Right hindlimb (tissue), 1 donor: Measurements from ENCODE around the gene USP11.

ENCODE experiments used
- DNase-seq: peaks from one replicate; pipeline ENCODE4 v3.0.0-alpha.2; 2018

Gene USP11

DNA sequence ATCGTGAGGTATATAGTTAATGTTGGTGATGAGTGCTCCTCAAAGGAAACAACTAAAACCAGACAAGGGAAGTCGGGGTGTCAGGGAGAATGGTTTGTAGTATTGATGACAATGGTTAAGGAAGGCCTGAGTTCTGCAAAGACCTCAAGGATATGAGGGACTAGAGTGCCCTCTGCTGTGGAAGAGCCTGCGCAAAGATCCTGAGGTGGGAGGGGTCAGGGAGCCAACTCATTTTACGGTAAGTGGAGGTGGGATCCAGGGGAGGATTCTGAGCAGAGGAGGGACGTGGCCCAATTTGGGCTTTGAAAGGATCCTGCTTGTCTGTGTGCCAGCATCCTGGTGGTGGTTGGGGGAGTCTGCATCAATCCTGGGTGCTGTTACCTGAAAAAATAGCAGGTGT, 27.8 kb upstream of the USP11 start:
- DNase-seq: no peak

DNA sequence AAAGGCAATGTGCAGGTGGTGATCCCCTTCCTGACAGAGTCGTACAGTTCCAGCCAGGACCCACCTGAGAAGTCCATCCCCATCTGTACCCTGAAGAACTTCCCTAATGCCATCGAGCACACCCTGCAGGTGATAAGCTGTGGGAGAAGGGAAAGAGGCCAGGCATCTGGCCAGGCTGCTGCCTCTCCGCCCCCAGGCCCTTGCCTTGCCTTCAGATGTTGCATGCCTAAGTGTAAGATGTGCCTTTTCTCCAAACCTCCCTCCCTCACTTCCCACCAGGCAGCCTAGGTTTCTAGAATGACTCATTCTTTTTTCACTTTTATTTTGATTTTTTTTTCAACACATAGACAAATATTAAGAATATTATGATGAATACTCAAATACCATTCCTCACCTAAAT, 26.5 kb upstream of the USP11 start:
- DNase-seq: no peak

DNA sequence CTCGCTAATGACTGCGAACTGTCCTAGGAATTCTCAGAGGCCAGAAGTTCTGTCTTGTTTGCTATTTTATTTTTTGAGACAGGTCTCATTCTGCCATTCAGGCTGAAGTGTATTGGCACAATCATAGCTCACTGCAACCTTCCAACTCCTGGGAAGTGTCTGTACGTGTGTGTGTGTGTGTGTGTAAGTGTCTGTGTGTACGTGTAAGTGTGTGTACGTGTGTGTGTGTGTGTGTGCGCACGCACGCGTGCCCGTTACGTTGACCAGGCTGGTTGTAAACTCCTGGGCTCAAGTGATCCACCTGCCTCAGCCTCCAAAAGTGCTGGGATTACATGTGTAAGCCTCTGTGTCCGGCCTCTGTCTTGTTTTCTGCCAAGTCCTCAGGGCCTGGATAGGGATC, 24.7 kb upstream of the USP11 start:
- DNase-seq: no peak

- no peak for DNase-seq
Measured at GRCh38 chrX:47209508-47210238, 23.1 kb upstream of the USP11 start.

DNA sequence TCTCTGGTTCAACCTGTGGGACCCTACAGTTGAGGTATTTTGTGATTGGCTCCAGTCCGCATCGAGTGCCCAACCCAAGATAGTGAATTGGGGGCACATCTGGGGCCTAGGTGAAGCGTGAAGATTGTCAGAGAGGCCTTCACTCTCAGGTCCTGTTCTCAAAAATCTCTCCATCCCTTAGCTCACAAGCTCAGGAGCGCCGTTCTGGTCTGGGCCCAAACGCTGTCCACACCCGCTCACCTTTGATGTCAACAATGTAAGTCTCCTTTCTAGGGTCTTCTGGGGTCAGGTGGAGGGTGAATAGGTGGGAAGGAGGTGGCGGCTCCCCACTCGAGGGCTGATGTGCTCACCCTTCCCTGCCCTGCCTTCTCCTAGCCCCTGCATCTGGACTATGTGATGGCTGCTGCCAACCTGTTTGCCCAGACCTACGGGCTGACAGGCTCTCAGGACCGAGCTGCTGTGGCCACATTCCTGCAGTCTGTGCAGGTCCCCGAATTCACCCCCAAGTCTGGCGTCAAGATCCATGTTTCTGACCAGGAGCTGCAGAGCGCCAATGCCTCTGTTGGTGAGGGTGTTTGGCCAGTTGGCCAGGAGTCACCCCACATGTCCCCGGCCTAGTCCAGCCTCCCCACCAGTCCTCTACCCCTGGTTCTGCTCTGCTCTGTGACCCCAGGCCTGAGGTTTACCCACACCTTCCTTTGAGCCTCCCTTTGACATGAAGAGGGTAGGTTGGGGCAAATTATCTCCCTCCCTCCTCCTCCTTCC, 22.0 kb upstream of the USP11 start:
- no peak for DNase-seq

DNA sequence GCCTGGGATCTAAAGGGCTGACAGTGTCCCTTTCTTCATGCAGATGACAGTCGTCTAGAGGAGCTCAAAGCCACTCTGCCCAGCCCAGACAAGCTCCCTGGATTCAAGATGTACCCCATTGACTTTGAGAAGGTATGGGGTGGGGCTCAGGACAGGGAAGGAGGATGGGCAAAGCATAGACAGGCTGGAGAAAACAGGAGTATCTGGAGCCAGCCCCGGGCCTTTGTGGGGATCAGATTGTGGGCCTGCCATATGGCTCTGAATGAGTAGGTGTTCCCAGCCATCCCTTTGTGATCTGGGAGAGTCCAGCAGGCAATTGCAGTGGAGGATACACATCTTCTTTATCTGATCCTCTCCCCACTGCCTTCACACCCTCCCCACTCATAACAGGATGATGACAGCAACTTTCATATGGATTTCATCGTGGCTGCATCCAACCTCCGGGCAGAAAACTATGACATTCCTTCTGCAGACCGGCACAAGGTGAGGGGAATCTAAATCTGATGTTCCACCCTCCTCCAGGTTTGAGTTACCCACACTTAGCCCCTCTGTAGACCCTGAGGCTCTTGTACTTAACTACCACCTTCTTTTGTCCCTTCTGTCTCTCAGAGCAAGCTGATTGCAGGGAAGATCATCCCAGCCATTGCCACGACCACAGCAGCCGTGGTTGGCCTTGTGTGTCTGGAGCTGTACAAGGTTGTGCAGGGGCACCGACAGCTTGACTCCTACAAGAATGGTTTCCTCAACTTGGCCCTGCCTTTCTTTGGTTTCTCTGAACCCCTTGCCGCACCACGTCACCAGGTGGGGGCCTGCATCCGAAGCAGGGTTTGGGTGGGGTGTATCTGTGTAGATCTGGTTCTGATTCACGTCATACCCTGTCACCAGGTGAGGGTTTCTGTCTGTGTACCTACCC, 20.2 kb upstream of the USP11 start:
- no peak for DNase-seq

DNA sequence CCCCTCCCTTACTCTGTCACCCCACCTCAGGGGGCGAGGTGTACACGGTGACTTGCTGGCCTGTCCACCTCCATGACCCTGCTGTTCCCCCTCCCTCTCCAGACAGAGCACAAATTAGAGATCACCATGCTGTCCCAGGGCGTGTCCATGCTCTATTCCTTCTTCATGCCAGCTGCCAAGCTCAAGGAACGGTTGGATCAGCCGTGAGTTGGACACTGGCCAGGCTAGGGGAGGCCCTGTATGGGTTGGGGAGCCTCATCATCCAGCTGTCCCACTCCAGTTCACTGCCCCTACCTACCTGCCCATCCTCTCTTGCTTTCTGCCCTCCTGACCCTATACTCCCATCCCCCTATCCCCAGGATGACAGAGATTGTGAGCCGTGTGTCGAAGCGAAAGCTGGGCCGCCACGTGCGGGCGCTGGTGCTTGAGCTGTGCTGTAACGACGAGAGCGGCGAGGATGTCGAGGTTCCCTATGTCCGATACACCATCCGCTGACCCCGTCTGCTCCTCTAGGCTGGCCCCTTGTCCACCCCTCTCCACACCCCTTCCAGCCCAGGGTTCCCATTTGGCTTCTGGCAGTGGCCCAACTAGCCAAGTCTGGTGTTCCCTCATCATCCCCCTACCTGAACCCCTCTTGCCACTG, 18.3 kb upstream of the USP11 start:
- DNase-seq: no peak

- DNase-seq: no peak
Measured at GRCh38 chrX:47215291-47215900, 17.4 kb upstream of the USP11 start.

- no peak for DNase-seq
Measured at GRCh38 chrX:47216393-47216925, 16.4 kb upstream of the USP11 start.

GRCh38 chrX:47217121-47217851, 15.5 kb upstream of the USP11 start:
- DNase-seq: no peak

GRCh38 chrX:47217852-47218279, 14.9 kb upstream of the USP11 start:
- DNase-seq: peak; percentile 98

- DNase-seq: peak; percentile 86
Measured at GRCh38 chrX:47218280-47218919, 14.4 kb upstream of the USP11 start, which contains the start of gene CDK16. Gene CDK16 (plus strand): TSS chrX:47218681. CDS start chrX:47223558, 4,877 bp downstream.

DNA sequence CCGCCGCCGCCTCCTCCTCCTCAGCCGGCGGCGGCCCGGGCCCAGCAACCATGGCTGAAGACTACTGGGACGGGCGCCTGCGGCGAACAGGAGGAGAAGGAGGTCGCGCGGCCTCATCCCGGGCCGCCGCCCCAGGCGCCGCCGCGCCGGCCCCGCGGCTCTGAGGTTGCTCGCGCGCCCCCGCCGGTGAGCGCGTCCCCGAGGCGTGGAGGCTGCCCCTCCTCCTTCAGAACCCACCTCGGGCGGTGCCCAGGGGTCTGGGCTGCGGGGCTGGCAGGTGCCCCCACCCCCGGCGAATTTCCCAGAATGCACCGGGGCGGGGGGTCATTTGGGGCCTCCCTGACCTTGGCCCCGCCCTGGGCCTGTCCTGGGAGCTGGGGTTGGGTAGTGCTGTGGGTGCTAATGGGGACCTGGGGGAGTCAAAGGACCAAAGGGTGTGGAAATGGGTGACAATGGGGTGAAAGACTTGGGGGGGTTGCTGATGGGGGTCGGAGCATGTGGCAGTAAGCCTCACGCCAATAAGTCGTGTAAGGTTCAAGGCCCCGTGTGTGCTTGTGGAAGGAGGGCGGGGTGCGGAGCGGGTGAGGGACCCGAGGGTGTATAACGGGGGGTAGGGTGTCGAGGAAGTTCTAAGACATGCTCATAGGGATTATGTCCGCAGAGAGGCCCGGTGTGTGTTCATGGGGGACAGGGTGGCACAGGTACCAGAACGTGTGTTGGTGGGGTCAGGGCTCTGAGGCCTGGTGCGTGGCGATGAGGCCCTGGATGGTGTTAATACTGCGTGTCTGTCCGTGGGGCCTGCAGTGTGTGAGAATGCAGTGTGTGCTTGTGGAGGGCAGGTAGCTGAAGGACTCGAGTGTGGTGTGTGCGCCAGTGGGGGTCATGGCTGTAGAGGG, 13.6 kb upstream of the USP11 start:
- DNase-seq: peak; percentile 54

DNA sequence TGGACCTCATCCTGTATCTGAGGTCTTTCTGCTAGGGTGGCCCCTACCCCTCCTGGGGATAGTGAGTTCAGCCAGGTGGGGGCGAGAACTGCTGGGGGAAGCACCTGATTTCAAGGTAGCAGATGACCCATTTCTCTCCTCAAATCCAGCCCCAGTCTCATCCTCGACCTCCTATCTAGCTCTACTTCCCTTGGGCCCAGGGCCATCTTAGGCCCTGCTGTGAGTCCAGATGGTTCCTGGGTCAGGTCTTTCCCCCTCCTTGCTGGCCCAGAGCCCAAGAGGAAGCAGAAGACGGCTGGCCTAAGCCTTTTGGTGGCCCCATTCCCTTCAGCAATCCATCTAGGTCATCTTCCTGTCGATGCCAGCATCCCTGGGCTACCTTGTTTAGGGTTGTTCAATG, 11.1 kb upstream of the USP11 start:
- DNase-seq: no peak

GRCh38 chrX:47222751-47223350, 10.0 kb upstream of the USP11 start:
- no peak for DNase-seq

DNA sequence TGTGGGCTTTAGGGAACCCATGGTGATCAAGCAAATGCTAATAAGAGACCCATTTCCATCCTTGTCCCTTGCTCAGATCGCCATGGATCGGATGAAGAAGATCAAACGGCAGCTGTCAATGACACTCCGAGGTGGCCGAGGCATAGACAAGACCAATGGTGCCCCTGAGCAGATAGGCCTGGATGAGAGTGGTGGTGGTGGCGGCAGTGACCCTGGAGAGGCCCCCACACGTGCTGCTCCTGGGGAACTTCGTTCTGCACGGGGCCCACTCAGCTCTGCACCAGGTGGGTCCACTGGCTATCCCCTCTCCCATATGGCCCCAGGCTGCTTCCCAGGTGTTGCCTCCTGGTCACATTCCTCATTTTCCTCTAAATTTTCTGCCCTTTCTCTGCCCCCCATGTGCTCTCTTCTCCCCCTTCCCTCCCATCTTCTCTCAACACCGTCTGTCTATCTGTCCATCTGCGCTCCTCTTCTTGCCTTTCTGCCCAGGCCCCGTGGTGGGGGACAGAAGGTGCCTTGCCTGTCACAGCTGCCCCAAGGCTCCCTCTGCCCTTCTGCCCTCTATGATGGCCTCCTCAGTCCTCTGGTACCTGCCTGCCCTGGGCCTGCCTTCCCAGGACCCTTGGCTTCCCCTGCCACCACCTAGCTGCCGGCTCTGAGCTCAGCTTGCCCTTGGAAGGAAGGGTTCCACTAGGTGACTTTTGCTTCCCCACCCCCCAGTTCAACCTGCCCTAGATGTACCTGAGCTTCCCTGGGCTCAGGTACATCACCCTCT, 9.1 kb upstream of the USP11 start:
- DNase-seq: no peak

DNA sequence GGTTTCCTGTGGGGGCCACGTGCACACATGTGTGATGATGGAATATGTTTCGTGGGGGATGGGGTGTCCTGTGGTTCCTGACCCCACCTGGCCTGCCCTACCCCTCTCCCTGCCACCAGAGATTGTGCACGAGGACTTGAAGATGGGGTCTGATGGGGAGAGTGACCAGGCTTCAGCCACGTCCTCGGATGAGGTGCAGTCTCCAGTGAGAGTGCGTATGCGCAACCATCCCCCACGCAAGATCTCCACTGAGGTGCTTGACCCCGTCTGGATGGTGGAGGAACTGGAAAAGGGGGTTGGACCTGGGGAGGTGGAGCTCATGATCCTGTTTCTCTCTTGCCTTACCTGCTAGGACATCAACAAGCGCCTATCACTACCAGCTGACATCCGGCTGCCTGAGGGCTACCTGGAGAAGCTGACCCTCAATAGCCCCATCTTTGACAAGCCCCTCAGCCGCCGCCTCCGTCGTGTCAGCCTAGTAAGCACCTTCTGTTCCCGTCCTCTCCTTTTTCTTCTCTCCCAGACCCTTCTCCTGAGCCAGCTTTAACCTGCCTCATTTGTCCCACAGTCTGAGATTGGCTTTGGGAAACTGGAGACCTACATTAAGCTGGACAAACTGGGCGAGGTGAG, 8.4 kb upstream of the USP11 start:
- DNase-seq: no peak

- DNase-seq: no peak
Measured at GRCh38 chrX:47224896-47225290, 7.9 kb upstream of the USP11 start.
